Karpas-422 (cell line): Measurements from ENCODE around the gene DLEC1. TPM values are rescaled to one million over a fixed set of nuclear protein-coding genes. Genes with fewer than 3 reads are reported as not detected.

Source experiments
- DNase-seq: peaks from one replicate; pipeline ENCODE4 v3.0.0-alpha.2; 2015
- H2AFZ ChIP-seq: fragments of 200-600 bp; sonication (generic); 2 replicates; pipeline ENCODE4 v1.6.1; 2014; ENCODE audit warnings: antibody characterized with exemption, low read length, mixed read lengths
- H3K27ac ChIP-seq: fragments of 200-600 bp; sonication (generic); 2 replicates; pipeline ENCODE4 v1.5.1; 2014; ENCODE audit warnings: mild to moderate bottlenecking, low read length, moderate library complexity
- H3K27me3 ChIP-seq: fragments of 200-600 bp; sonication (generic); 2 replicates; pipeline ENCODE4 v1.6.1; 2014; ENCODE audit warnings: low read length, mixed read lengths
- H3K36me3 ChIP-seq: fragments of 200-600 bp; sonication (generic); 2 replicates; pipeline ENCODE4 v1.6.1; 2014; ENCODE audit warnings: low read length, mixed read lengths; ENCODE audit not compliant: insufficient read depth
- H3K4me1 ChIP-seq: fragments of 200-600 bp; sonication (generic); 2 replicates; pipeline ENCODE4 v1.6.1; 2014; ENCODE audit warnings: mild to moderate bottlenecking, low read length, mixed read lengths
- H3K4me2 ChIP-seq: fragments of 200-600 bp; sonication (generic); 2 replicates; pipeline ENCODE4 v1.6.1; 2014; ENCODE audit warnings: low read length, low read depth, mild to moderate bottlenecking; ENCODE audit not compliant: poor library complexity, severe bottlenecking
- H3K4me3 ChIP-seq: fragments of 200-600 bp; sonication (generic); 2 replicates; pipeline ENCODE4 v1.5.1; 2014; ENCODE audit warnings: mild to moderate bottlenecking, antibody characterized with exemption, low read length, mixed read lengths
- H3K79me2 ChIP-seq: fragments of 200-600 bp; sonication (generic); 2 replicates; pipeline ENCODE4 v1.6.1; 2014; ENCODE audit warnings: mild to moderate bottlenecking, low read length, mixed read lengths
- H3K9ac ChIP-seq: fragments of 200-600 bp; sonication (generic); 2 replicates; pipeline ENCODE4 v1.6.0; 2014; ENCODE audit warnings: low read length
- H3K9me2 ChIP-seq: fragments of 200-600 bp; sonication (generic), shearing (Covaris generic); replicated peaks from 2 replicates; pipeline ENCODE4 v1.6.0; 2014; ENCODE audit warnings: mild to moderate bottlenecking, low read length, moderate library complexity; ENCODE audit not compliant: insufficient read depth
- H3K9me3 ChIP-seq: fragments of 300-700, 200-600 bp; sonication (generic); 2 replicates; pipeline ENCODE4 v1.6.1; 2014; ENCODE audit warnings: low read length, mixed read lengths
- H4K20me1 ChIP-seq: fragments of 200-600 bp; sonication (generic); 2 replicates; pipeline ENCODE4 v1.6.1; 2014; ENCODE audit warnings: mild to moderate bottlenecking, antibody characterized with exemption, low read length, low read depth; ENCODE audit not compliant: insufficient read depth
- total RNA-seq: library from RNA; depleted of rRNA; stranded (reverse); fragments of >200 nt; shearing (Covaris generic); gene quantifications from 2 replicates; pipeline ENCODE4 v1.2.3, GENCODE V29; 2014; ENCODE audit warnings: low replicate concordance

The DLEC1 gene
- total RNA-seq, 1 experiment from 2014 or later: not detected

GRCh38 chr3:38027466-38028465 lies 11.2 kb upstream of the DLEC1 start:
- no peaks in the 10 kb centered on the region for H3K9me3 ChIP-seq
- no peaks in the 10 kb centered on the region for H3K27me3 ChIP-seq
- H3K36me3 ChIP-seq: no peaks in the 10 kb centered on the region
- no peak overlapping the region for H3K9ac ChIP-seq
- DNase-seq: no peak
- H3K4me3 ChIP-seq: no peak overlapping the region
- H3K9me2 ChIP-seq: no peaks in the 10 kb centered on the region
- 0 out of 2 replicates have a peak, but pooled peaks cover 3% of the 10 kb centered on the region for H4K20me1 ChIP-seq
- peaks cover 21% of the 10 kb centered on the region for H3K4me1 ChIP-seq
- H2AFZ ChIP-seq: no peak overlapping the region
- no peak overlapping the region for H3K27ac ChIP-seq
- H3K79me2 ChIP-seq: no peaks in the 10 kb centered on the region
- no peak overlapping the region for H3K4me2 ChIP-seq

- H3K27me3 ChIP-seq: no peaks in the 10 kb centered on the region
- H3K9ac ChIP-seq: no peak overlapping the region
- peaks cover 19% of the 10 kb centered on the region for H3K4me1 ChIP-seq
- H3K79me2 ChIP-seq: no peaks in the 10 kb centered on the region
- no peaks in the 10 kb centered on the region for H3K9me2 ChIP-seq
- H3K4me2 ChIP-seq: no peak overlapping the region
- no peaks in the 10 kb centered on the region for H3K36me3 ChIP-seq
- no peak for DNase-seq
- no peak overlapping the region for H3K4me3 ChIP-seq
- H3K27ac ChIP-seq: no peak overlapping the region
- no peak overlapping the region for H2AFZ ChIP-seq
- H4K20me1 ChIP-seq: 0 out of 2 replicates have a peak, but pooled peaks cover 3% of the 10 kb centered on the region
- H3K9me3 ChIP-seq: no peaks in the 10 kb centered on the region
Measured at GRCh38 chr3:38028621-38029361, 10.2 kb upstream of the DLEC1 start.

- Histone ChIP-seq H3K79me2 (no peaks in the 10 kb centered on the region), H3K9me3 (no peaks in the 10 kb centered on the region), H3K4me3 (no peak within 1 kb of the TSS), H3K27ac (no peak within 1 kb of the TSS), H4K20me1 (0 out of 2 replicates have a peak, but pooled peaks cover 3% of the 10 kb centered on the region), H2AFZ (no peak within 1 kb of the TSS), H3K4me2 (no peak within 1 kb of the TSS), H3K9me2 (no peaks in the 10 kb centered on the region), H3K36me3 (no peaks in the 10 kb centered on the region), H3K27me3 (no peaks in the 10 kb centered on the region), H3K9ac (no peak within 1 kb of the TSS), H3K4me1 (peaks cover 12% of the 10 kb centered on the region)
- no peak for DNase-seq
Measured at GRCh38 chr3:38029400-38030125, 9.4 kb upstream of the DLEC1 start, which contains the start of gene PLCD1. Gene PLCD1 (minus strand): TSS chr3:38029642. CDS start chr3:38029539, 103 bp downstream.

- Histone ChIP-seq H3K9me3 (no peaks in the 10 kb centered on the region), H3K27me3 (no peaks in the 10 kb centered on the region), H3K9ac (no peak overlapping the region), H3K36me3 (no peaks in the 10 kb centered on the region), H3K4me3 (no peak overlapping the region), H3K79me2 (no peaks in the 10 kb centered on the region), H3K4me2 (no peak overlapping the region), H3K9me2 (no peaks in the 10 kb centered on the region), H3K27ac (no peak overlapping the region), H3K4me1 (peaks cover 7% of the 10 kb centered on the region), H2AFZ (no peak overlapping the region), H4K20me1 (0 out of 2 replicates have a peak, but pooled peaks cover 3% of the 10 kb centered on the region)
- no peak for DNase-seq
Measured at GRCh38 chr3:38030126-38031021, 8.6 kb upstream of the DLEC1 start.

- Histone ChIP-seq H4K20me1 (0 out of 2 replicates have a peak, but pooled peaks cover 3% of the 10 kb centered on the region), H3K9me3 (no peaks in the 10 kb centered on the region), H3K9me2 (no peaks in the 10 kb centered on the region), H3K27me3 (no peaks in the 10 kb centered on the region), H3K27ac (no peak overlapping the region), H3K4me1 (no peaks in the 10 kb centered on the region), H3K9ac (no peak overlapping the region), H2AFZ (no peak overlapping the region), H3K4me2 (no peak overlapping the region), H3K79me2 (no peaks in the 10 kb centered on the region), H3K36me3 (no peaks in the 10 kb centered on the region), H3K4me3 (no peak overlapping the region)
- DNase-seq: no peak
Measured at GRCh38 chr3:38031022-38031994, 7.7 kb upstream of the DLEC1 start.

- Histone ChIP-seq H3K79me2 (no peaks in the 10 kb centered on the region), H4K20me1 (0 out of 2 replicates have a peak, but pooled peaks cover 3% of the 10 kb centered on the region), H3K9ac (no peak overlapping the region), H3K36me3 (no peaks in the 10 kb centered on the region), H2AFZ (no peak overlapping the region), H3K4me3 (no peak overlapping the region), H3K4me1 (no peaks in the 10 kb centered on the region), H3K4me2 (no peak overlapping the region), H3K9me3 (no peaks in the 10 kb centered on the region), H3K27me3 (no peaks in the 10 kb centered on the region), H3K9me2 (no peaks in the 10 kb centered on the region), H3K27ac (no peak overlapping the region)
- no peak for DNase-seq
Measured at GRCh38 chr3:38032328-38032865, 6.6 kb upstream of the DLEC1 start.
